Pancreas (tissue), 10 donors: Measurements from ENCODE around the gene RNF220. TPM values are rescaled to one million over a fixed set of nuclear protein-coding genes. Genes with fewer than 3 reads are reported as not detected.

Source experiments
- ATAC-seq, 4 donors: fragments of 200-7000 bp; cut with Tn5 transposase; one replicate each; pipeline versions ENCODE4 v1.8.0 to v1.9.1; 2020; ENCODE audit warnings: mild to moderate bottlenecking in 4 of 4, moderate library complexity in 4 of 4
- DNase-seq, 6 donors: peaks; one replicate each; pipeline ENCODE4 v3.0.0-alpha.2; 2020
- FAIRE-seq: peaks from 2 replicates; lab custom pipeline; 2012; peaks lifted over from hg19 to GRCh38; lab: Jason Lieb, UNC
- H3K27ac ChIP-seq, 4 donors: fragments of 200-600 bp; sonication (generic); 1 replicate in 3 of 4; 2 replicates in 1 of 4; pipeline versions ENCODE4 v1.5.0 to v1.8.0; 2020
- H3K27me3 ChIP-seq, 4 donors: fragments of 200-600 bp; one replicate each; pipeline ENCODE4 v1.8.0; 2021
- H3K36me3 ChIP-seq, 3 donors: fragments of 200-600 bp; sonication (generic) in 1 of 3; one replicate each; pipeline versions ENCODE4 v1.5.0 to v1.8.0; 2020 to 2021
- H3K4me1 ChIP-seq, 3 donors: fragments of 200-600 bp; one replicate each; pipeline ENCODE4 v1.8.0; 2021
- H3K4me3 ChIP-seq, 4 donors: fragments of 200-600 bp; sonication (generic) in 2 of 4; one replicate each; pipeline versions ENCODE4 v1.5.0 to v1.8.0; 2020 to 2021
- H3K9me3 ChIP-seq, 4 donors: fragments of 200-600 bp; one replicate each; pipeline ENCODE4 v1.8.0; 2021
- CTCF ChIP-seq, 4 donors: fragments of 200-600 bp; sonication (generic) in 3 of 4; IDR thresholded peaks; one replicate each; pipeline versions ENCODE4 v1.5.0 to v1.8.0; 2021; ENCODE audit warnings: antibody characterized with exemption in 4 of 4
- WGBS, 2 donors: extraction: QIAGEN DNeasy Blood & Tissue Kit; methylation state at CpG; one replicate each; pipeline ENCODE4 v1.1.7; 2013; 5-methylcytosine and 5-hydroxymethylcytosine counted together
- intact Hi-C, 3 donors: fragments of 100-400 bp; cut with DNase I; formaldehyde crosslinking; loops; one replicate each; pipeline versions ENCODE4 v1.11.1 to v1.14.2; 2022
- polyA plus RNA-seq, 2 donors: library from polyadenylated mRNA; stranded (reverse); fragments of 200-250 nt; gene quantifications; one replicate each; pipeline ENCODE4 v1.2.3, GENCODE V29; 2013
- total RNA-seq, 6 donors: library from RNA; stranded (reverse); fragmentation: NEBNext Ultra II Directional in 4 of 6; extraction: Animal tissue kit (Norgen Biotek cat#: 25700) in 4 of 6; gene quantifications; one replicate each; pipeline versions ENCODE4 v1.2.1 to v1.2.4, GENCODE V29; 2021 to 2023
- donor health status: healthy with polysubstance abuse.
- donor health status: DM: no; HTN: no; CAD: no; lungs with moderate emphysema.
- donor health status: DM: no; HTN: no; CAD: no.
- donor health status: control.
- donor health status: control.
- donor health status: Bipolar disorder and iron deficiency.
- donor health status: DM: yes; HTN: yes; CAD: no.
- donor health status: DM: no; HTN: no; CAD: no.
- donor health status: DM: no; HTN: no; CAD: no.
- donor health status: DM: yes; HTN: yes; CAD: no.

Gene RNF220
- total and polyA plus RNA-seq, 8 donors: 22.3 to 43.2 (median 33.0) TPM

- no peak for ATAC-seq
- Histone ChIP-seq H3K9me3 (no peaks in the 10 kb centered on the region), H3K4me1 (no peaks in the 10 kb centered on the region), H3K27ac (no peak overlapping the region), H3K27me3 (no peaks in the 10 kb centered on the region), H3K4me3 (no peak overlapping the region), H3K36me3 (no peaks in the 10 kb centered on the region)
- FAIRE-seq: no peak
- 80 to 84% methylated on average over 2 of the region's 2 CpGs for WGBS, 2 donors
- no peak for TF ChIP-seq CTCF (IDR thresholded peaks at IDR 0.05)
- intact Hi-C loops: no loop called here
- no peak for DNase-seq
Measured at GRCh38 chr1:44471911-44472453, 66.9 kb downstream of the RNF220 start.

- intact Hi-C loops: no loop called here
- Histone ChIP-seq H3K4me1 (no peaks in the 10 kb centered on the region), H3K27me3 (no peaks in the 10 kb centered on the region), H3K27ac (no peak overlapping the region), H3K4me3 (no peak overlapping the region), H3K9me3 (no peaks in the 10 kb centered on the region), H3K36me3 (no peaks in the 10 kb centered on the region)
- DNase-seq: peak in 1 of 6 donors; percentile 9
- WGBS, 2 donors: 59 to 65% methylated on average over 18 of the region's 18 CpGs
- ATAC-seq: peak in 1 of 4 donors; percentile 29
- FAIRE-seq: no peak
- no peak for TF ChIP-seq CTCF (IDR thresholded peaks at IDR 0.05)
Measured at GRCh38 chr1:44472620-44473525, 67.8 kb downstream of the RNF220 start.

- Histone ChIP-seq H3K4me3 (no peak overlapping the region), H3K27ac (no peak overlapping the region), H3K36me3 (no peaks in the 10 kb centered on the region), H3K27me3 (no peaks in the 10 kb centered on the region), H3K4me1 (no peaks in the 10 kb centered on the region), H3K9me3 (no peaks in the 10 kb centered on the region)
- ATAC-seq (no peak), DNase-seq (no peak), FAIRE-seq (no peak)
- TF ChIP-seq CTCF (IDR thresholded peaks at IDR 0.05): no peak
- intact Hi-C loops: no loop called here
Measured at GRCh38 chr1:44476891-44477290, 71.8 kb downstream of the RNF220 start.

GRCh38 chr1:44481701-44482100 is 76.6 kb downstream of the RNF220 start:
- 59 to 66% methylated on average over 2 of the region's 2 CpGs for WGBS, 2 donors

More at GRCh38 chr1:44481701-44482100, 76.6 kb downstream of the RNF220 start:
- Histone ChIP-seq H3K27me3 (no peaks in the 10 kb centered on the region), H3K4me3 (no peak overlapping the region), H3K4me1 (no peaks in the 10 kb centered on the region), H3K36me3 (no peaks in the 10 kb centered on the region), H3K9me3 (no peaks in the 10 kb centered on the region), H3K27ac (no peak overlapping the region)
- ATAC-seq: no peak
- FAIRE-seq: no peak
- TF ChIP-seq CTCF (IDR thresholded peaks at IDR 0.05): no peak
- intact Hi-C loops: no loop called here
- no peak for DNase-seq
